BLaER1 (cell line): ENCODE measurements around the gene SYNGR4.

ENCODE experiments used
- H3K27ac ChIP-seq: shearing (Covaris generic); formaldehyde crosslinking; 2 replicates; pipeline ENCODE4 v1.8.1; 2022
- H3K27me3 ChIP-seq: shearing (Covaris generic); formaldehyde crosslinking; 2 replicates; pipeline ENCODE4 v1.8.1; 2022
- H3K36me3 ChIP-seq: shearing (Covaris generic); formaldehyde crosslinking; 2 replicates; pipeline ENCODE4 v1.8.1; 2022
- H3K4me1 ChIP-seq: shearing (Covaris generic); formaldehyde crosslinking; 2 replicates; pipeline ENCODE4 v1.8.1; 2022
- H3K4me2 ChIP-seq: shearing (Covaris generic); formaldehyde crosslinking; 2 replicates; pipeline ENCODE4 v1.8.1; 2022
- H3K4me3 ChIP-seq: shearing (Covaris generic); formaldehyde crosslinking; 2 replicates; pipeline ENCODE4 v1.8.1; 2022
- H3K9ac ChIP-seq: shearing (Covaris generic); formaldehyde crosslinking; 2 replicates; pipeline ENCODE4 v1.8.1; 2022
- H3K9me3 ChIP-seq: shearing (Covaris generic); formaldehyde crosslinking; 2 replicates; pipeline ENCODE4 v1.8.1; 2022
- H4K20me1 ChIP-seq: shearing (Covaris generic); formaldehyde crosslinking; 2 replicates; pipeline ENCODE4 v1.8.1; 2022
- Cebpa-rat ChIP-seq: shearing (Covaris generic); IDR thresholded peaks from 2 replicates; pipeline ENCODE4 v1.8.1; 2022

The SYNGR4 gene

GRCh38 chr19:48418317-48419064, 54.3 kb downstream of the SYNGR4 start:
- peak overlapping the region; percentile 56; the same call in 1 of the 2 replicates for H3K4me3 ChIP-seq
- peaks cover 57% of the 10 kb centered on the region for H3K4me1 ChIP-seq
- H4K20me1 ChIP-seq = no peaks in the 10 kb centered on the region
- no peaks in the 10 kb centered on the region for H3K36me3 ChIP-seq
- peaks cover 17% of the 10 kb centered on the region for H3K27me3 ChIP-seq
- H3K9me3 ChIP-seq = no peaks in the 10 kb centered on the region
- H3K4me2 ChIP-seq = peak overlapping the region; percentile 71
- no peak for TF ChIP-seq Cebpa-rat
- H3K9ac ChIP-seq = peak overlapping the region; percentile 40; the same call in 1 of the 2 replicates
- peak overlapping the region; percentile 81 for H3K27ac ChIP-seq

- peak overlapping the region; percentile 56 for H3K4me3 ChIP-seq
- H4K20me1 ChIP-seq = no peaks in the 10 kb centered on the region
- H3K27me3 ChIP-seq = peaks cover 9% of the 10 kb centered on the region
- H3K27ac ChIP-seq = peak overlapping the region; percentile 81
- peak overlapping the region; percentile 71 for H3K4me2 ChIP-seq
- no peaks in the 10 kb centered on the region for H3K36me3 ChIP-seq
- H3K4me1 ChIP-seq = peaks cover 51% of the 10 kb centered on the region
- H3K9ac ChIP-seq = peak overlapping the region; percentile 40; the same call in 1 of the 2 replicates
- no peaks in the 10 kb centered on the region for H3K9me3 ChIP-seq
- TF ChIP-seq Cebpa-rat = no peak
Observed at GRCh38 chr19:48419158-48419920, 55.2 kb downstream of the SYNGR4 start.

DNA sequence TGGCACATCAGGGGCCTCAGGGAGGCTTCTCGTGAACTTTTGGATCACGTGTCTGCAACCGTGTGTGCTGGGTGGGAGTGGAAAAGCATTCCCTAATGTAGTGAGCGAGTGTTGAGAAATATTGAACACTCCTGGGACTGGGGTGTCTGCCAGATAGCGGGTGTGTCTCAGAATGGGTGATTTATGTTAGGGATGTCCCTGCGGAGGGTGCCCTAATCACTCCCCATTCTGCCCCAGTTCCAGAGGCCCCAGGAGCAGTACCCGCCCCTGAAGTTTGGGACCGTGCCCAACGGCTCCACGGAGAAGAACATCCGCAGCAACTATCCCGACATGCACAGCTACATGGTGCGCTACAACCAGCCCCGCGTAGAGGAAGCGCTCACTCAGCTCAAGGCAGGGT, 57.4 kb downstream of the SYNGR4 start:
- H3K4me2 ChIP-seq = no peak overlapping the region
- no peak for TF ChIP-seq Cebpa-rat
- H3K27ac ChIP-seq = no peak overlapping the region
- H3K27me3 ChIP-seq = no peaks in the 10 kb centered on the region
- H3K36me3 ChIP-seq = no peaks in the 10 kb centered on the region
- H3K4me3 ChIP-seq = no peak overlapping the region
- no peak overlapping the region for H3K9ac ChIP-seq
- H3K4me1 ChIP-seq = peaks cover 44% of the 10 kb centered on the region
- H3K9me3 ChIP-seq = no peaks in the 10 kb centered on the region
- H4K20me1 ChIP-seq = no peaks in the 10 kb centered on the region

DNA sequence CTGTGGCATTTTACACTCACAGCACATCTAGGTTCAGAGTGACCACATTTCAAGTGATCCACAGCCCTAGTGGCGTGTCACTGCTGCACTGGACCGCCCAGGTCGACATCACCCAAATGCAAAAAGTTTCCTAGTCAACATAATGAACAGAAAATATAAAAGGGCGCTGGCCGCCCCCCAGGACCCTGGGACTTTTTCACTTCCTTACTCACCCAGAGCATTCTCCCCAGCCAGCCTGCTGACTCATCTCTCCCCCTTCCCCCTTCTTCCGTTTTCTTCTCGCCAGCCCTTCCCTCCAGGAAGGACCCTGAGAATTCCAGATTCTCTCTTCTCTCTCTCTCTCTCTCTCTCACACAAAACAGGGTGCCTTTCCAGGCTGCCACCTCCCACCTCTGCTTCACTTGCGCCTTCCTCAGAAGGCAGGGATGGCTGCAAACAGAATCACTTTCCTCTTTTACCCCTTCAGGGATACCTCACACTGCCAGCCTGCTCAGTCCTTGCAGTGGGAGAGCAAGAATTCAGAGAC, 60.6 kb downstream of the SYNGR4 start:
- Histone ChIP-seq H3K4me2 (peak overlapping the region; percentile 78), H3K27ac (peak overlapping the region; percentile 74), H4K20me1 (no peaks in the 10 kb centered on the region), H3K4me3 (no peak overlapping the region), H3K9ac (peak overlapping the region; percentile 66), H3K4me1 (peaks cover 12% of the 10 kb centered on the region), H3K9me3 (no peaks in the 10 kb centered on the region), H3K27me3 (no peaks in the 10 kb centered on the region), H3K36me3 (no peaks in the 10 kb centered on the region)
- TF ChIP-seq Cebpa-rat = no peak
